C4-2B (cell line): Measurements from ENCODE around the gene NEU2.

Source experiments
- CTCF ChIP-seq: fragments of 450-650 bp; conservative IDR thresholded peaks from 2 replicates; pipeline ENCODE4 v1.5.1; 2017; ENCODE audit warnings: mild to moderate bottlenecking
- ZFX ChIP-seq: fragments of 450-650 bp; IDR thresholded peaks from 2 replicates; pipeline ENCODE4 v1.6.1; 2017

DNA sequence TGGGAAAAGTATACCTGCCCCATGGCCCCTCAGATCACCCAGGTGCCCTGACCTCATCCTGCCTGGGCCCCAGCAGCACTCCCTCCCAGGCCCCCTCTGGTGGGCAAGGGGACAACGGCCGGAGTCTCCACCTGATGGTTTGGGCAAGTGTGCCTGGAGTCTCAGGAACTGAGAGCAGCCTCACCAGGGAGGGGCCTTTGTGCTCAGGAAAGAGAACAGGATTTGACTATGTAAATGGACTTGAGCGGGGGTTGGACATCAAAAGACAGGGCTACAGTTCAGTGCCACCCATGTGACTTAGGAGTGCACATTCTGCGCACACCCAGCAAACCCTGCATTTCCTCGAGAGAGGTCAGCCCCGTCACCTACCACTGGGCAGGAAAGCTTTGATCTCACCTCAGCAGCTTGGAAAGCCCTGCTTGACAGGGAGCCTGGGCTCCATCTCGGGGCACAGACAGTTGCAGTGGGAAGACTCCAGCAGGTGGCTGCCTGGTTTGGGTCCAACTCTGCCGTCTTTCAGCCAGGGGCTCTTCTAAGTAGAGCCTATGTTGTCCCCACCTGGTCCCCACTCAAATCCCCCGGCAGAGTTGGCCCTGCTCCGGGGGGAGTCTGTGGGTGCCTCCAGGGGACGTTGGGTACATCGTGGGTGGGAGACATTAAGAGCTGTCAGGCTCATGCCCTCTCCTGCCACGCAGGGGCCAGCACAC is 30.9 kb downstream of the NEU2 start:
- TF ChIP-seq CTCF, result no peak
- no peak for TF ChIP-seq ZFX
